ENCODE measurements around the gene HYAL1.

DNA sequence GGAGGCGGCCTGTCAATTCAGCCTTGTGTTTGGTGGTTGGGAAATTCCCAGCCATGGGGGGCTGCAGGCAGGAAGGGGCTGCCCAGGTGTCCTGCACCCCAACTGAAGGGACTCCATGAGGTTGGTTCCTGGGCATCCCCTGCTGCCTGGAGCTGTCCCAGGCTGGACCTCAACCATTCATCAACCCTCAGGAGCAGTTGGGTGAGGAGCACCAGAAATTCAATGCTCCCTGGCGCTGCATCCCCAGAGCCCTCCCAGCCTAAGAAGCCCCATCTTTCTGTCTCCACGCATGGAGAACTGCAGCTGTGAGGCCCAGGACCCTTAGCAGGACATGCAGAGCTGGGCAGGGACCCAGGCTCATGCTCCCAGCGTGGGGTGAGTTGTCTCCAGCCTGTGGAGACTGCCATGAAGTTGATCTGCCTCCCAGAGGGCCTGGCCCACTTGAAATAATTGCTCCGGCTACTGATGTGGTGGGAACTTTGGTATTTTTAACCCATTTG lies 42.4 kb downstream of the HYAL1 start:
- TF ChIP-seq, protein P1, sequence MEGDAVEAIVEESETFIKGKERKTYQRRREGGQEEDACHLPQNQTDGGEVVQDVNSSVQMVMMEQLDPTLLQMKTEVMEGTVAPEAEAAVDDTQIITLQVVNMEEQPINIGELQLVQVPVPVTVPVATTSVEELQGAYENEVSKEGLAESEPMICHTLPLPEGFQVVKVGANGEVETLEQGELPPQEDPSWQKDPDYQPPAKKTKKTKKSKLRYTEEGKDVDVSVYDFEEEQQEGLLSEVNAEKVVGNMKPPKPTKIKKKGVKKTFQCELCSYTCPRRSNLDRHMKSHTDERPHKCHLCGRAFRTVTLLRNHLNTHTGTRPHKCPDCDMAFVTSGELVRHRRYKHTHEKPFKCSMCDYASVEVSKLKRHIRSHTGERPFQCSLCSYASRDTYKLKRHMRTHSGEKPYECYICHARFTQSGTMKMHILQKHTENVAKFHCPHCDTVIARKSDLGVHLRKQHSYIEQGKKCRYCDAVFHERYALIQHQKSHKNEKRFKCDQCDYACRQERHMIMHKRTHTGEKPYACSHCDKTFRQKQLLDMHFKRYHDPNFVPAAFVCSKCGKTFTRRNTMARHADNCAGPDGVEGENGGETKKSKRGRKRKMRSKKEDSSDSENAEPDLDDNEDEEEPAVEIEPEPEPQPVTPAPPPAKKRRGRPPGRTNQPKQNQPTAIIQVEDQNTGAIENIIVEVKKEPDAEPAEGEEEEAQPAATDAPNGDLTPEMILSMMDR (IDR thresholded peaks at IDR 0.05), result no peak
- no peak for TF ChIP-seq POLR2A (IDR thresholded peaks at IDR 0.05)

All from esophagus squamous epithelium (tissue), 4 donors.